T-helper 17 cell (primary cell): ENCODE results near the gene CDK11A. TPM values are rescaled to one million over a fixed set of nuclear protein-coding genes. Genes with fewer than 3 reads are reported as not detected.
A peak's percentile ranks its signal among the peaks of the same experiment; 100 is the strongest.
"Not testable (repeated sequence)": the region's sequence is repeated elsewhere in the genome, so short reads cannot be mapped to it uniquely, and the experiment has no call there.

Experiments used
- ATAC-seq: fragments of 150-1000 bp; cut with Tn5 transposase; 2 replicates; pipeline ENCODE4 v1.10.0; 2021; ENCODE audit warnings: mild to moderate bottlenecking, moderate library complexity
- DNase-seq, 3 donors: peaks; one replicate each; pipeline versions ENCODE4 v3.0.0 to v3.0.0-alpha.2; 2020 to 2021
- H3K9me3 ChIP-seq: one replicate; pipeline ENCODE4 v1.7.0; 2013; ENCODE audit warnings: low read length, mild to moderate bottlenecking; ENCODE audit not compliant: control insufficient read depth, poor library complexity, severe bottlenecking
- H3K27ac Mint-ChIP-seq: one replicate; pipeline ENCODE4 v1.8.0; 2022; ENCODE audit warnings: mild to moderate bottlenecking, moderate library complexity, mixed read lengths
- H3K27me3 Mint-ChIP-seq: one replicate; pipeline ENCODE4 v1.8.0; 2022; ENCODE audit warnings: mixed read lengths
- H3K36me3 Mint-ChIP-seq: one replicate; pipeline ENCODE4 v1.8.0; 2022; ENCODE audit warnings: low read depth, mixed read lengths
- H3K4me1 Mint-ChIP-seq: one replicate; pipeline ENCODE4 v1.8.0; 2022; ENCODE audit warnings: mild to moderate bottlenecking, mixed read lengths
- H3K4me3 Mint-ChIP-seq: one replicate; pipeline ENCODE4 v1.8.0; 2022; ENCODE audit warnings: mild to moderate bottlenecking, moderate library complexity, mixed read lengths
- total RNA-seq, 4 donors: library from RNA in 2 of 4; stranded (reverse) in 2 of 4; gene quantifications; one replicate each; pipeline ENCODE4 v1.2.3 and lab custom pipeline; 2022 to 2026

The CDK11A gene
- total RNA-seq, 2 donors from 2014 or later: 218 to 232 TPM

DNA sequence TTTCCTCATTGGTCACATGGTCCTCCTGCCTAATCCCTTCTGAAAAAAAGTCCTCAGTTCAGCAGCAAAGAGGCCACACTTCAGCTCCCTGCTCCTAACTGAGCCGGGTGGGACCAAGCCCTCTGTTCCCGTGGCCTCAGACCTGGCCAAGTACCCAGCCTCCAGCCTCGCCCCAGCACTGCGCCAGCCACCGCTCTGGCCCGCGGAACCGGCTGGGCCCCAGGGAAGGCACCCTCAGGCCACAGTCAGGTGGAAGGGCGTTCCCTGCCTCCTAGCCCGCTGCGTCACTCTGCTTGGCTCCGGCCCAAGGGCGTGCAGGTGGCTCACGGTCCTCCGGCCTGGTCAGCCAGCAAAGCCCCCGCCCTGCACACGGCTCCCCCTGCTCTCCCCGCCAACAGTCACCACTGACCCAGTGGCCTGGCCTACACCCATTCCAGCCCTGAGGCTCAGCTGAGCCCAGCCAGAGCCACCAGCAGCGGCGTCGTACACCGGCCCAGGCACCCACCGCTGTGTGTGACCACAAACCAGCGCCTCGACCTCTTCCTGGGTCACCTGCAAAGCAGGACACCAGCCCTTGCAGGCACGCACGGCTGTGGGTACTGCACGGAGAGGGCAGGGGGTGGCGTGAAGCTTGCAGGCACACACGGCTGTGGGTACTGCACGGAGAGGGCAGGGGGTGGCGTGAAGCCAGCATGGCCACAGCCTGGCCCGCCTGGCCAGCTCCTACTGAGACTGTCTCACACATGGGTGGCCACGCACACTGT, 34.7 kb upstream of the CDK11A start:
- no peak for ATAC-seq

DNA sequence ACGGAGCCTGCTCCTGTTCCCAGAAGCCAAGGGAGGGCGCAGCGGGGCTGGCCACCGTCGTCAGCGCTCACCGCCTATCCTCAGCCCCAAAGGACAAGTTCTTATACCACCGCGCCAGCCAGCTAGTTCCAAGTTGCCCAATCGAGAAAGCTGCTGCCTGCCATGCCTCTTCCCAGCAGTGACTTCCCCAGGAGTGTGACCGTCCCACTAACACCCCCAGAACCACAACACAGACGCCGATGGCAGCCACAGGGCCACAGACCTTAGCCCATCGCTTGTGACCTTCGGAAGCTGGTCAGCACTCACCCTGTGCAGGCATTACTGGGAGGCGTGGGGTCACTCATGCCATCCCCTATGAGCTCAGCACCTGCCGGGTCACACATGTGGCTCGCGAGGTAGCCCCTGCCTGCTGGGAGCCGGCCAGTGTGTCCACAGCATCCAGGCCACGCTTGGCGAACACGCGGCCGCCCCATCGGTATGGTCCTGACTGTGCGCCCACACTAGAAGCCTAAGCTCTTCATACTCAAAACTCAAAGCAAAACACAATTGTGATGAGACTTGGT, 34.0 kb upstream of the CDK11A start:
- no peak for ATAC-seq
- H3K36me3 Mint-ChIP-seq: no peaks in the 10 kb centered on the region
- no peak for DNase-seq
- H3K9me3 ChIP-seq: no peaks in the 10 kb centered on the region
- no peaks in the 10 kb centered on the region for H3K27me3 Mint-ChIP-seq
- H3K27ac Mint-ChIP-seq: no peak overlapping the region
- H3K4me3 Mint-ChIP-seq: no peak overlapping the region
- peaks cover 2% of the 10 kb centered on the region for H3K4me1 Mint-ChIP-seq

More for the DNA sequence above, 34.7 kb upstream of the CDK11A start:
- Mint-ChIP-seq H3K27ac (no peak overlapping the region), H3K4me1 (peaks cover 2% of the 10 kb centered on the region), H3K36me3 (no peaks in the 10 kb centered on the region), H3K27me3 (no peaks in the 10 kb centered on the region), H3K4me3 (no peak overlapping the region)
- no peak for DNase-seq
- H3K9me3 ChIP-seq: no peaks in the 10 kb centered on the region

DNA sequence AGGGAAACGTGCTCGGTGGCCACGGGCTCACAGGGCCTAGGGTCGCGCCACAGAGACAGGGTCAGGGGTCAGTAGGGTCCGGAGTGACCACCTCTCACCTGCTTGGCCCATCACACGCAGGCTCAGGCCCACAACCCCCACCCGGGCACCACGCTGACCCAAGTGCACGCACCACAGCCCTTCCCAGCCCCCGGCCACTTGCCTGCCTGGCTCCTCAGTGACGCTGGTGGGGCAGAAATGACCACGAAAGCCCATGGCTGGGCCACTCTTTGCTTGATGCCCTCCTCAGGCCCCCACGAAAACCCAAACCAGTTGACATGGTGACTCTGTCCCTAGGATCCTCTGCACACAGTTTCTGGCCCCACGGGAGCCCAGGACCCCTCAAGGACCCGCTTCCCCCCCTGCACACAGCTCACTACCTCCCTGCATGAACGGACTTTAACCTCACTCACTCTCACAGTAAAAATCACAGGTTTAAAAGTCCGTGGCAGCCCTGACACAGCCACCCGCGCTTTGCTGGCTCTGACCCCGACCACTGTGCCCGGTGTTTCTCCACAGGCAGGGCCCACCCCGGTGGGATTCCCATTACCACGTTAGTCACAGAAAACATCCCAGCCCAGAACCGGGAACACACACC, 33.4 kb upstream of the CDK11A start:
- no peak overlapping the region for H3K4me3 Mint-ChIP-seq
- H3K36me3 Mint-ChIP-seq: no peaks in the 10 kb centered on the region
- no peaks in the 10 kb centered on the region for H3K9me3 ChIP-seq
- H3K27ac Mint-ChIP-seq: peak overlapping the region; percentile 4
- H3K27me3 Mint-ChIP-seq: no peaks in the 10 kb centered on the region
- H3K4me1 Mint-ChIP-seq: peaks cover 2% of the 10 kb centered on the region
- ATAC-seq: no peak
- no peak for DNase-seq

DNA sequence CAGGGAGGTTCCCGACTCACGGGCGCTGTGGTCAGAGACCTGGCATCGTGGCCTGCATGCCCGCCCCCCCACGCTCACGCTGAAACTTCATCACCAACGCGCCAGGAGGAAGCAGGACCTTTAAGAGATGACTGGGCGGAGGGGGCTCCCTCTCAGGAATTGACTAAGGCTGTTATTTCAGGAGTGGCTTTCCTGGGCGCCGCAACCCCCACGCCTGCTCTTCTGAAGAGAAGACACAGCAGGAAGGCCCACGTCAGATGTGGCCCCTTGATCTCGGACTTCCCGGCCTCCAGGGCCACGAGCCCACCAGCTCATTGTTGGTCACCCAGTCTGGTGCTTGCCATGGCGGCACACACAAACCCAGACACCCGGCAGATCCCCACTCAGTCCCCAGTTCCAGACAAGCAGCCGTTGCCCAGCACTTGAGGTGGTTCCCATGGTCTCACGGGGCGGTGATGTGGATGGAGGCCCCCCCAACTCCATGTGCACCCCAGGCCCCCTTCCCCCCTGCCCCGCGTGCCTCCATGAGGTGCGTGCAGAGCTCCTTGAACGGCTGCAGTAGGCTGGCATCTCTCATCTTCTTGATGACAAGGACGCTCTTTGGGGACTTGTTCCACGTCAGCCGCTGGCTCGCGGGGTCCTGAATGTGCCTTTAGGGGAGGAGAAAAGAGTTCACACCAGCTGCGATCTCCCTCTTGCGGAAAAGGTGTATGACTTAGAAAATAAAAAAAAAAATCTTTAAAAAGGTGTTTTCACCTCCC, 32.7 kb upstream of the CDK11A start:
- H3K4me1 Mint-ChIP-seq: peaks cover 2% of the 10 kb centered on the region
- no peak overlapping the region for H3K4me3 Mint-ChIP-seq
- H3K9me3 ChIP-seq: no peaks in the 10 kb centered on the region
- H3K36me3 Mint-ChIP-seq: no peaks in the 10 kb centered on the region
- H3K27ac Mint-ChIP-seq: peak overlapping the region; percentile 4
- DNase-seq (no peak), ATAC-seq (no peak)
- no peaks in the 10 kb centered on the region for H3K27me3 Mint-ChIP-seq

DNA sequence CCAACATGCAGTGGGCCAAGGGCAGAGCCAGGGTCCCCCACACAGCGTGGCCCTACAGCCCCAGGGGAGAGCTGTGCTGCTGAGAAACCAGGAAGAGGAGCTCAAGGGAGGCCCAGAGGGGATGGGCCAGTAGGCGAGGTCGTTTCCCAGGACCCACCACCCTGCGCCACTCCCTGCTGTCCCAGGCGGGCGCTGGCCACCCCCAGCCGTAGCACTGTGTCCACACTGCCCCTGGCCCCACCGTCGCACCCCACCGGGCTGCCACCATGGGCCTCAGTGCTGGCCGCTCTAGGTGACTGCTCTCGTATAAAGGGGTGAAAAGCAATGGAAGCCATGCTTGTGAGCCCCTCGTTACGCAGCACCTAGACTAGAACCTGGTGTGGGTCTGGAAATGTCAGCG, 31.7 kb upstream of the CDK11A start:
- ATAC-seq: no peak
- DNase-seq: no peak
- no peaks in the 10 kb centered on the region for H3K9me3 ChIP-seq
- Mint-ChIP-seq H3K4me1 (peaks cover 2% of the 10 kb centered on the region), H3K36me3 (no peaks in the 10 kb centered on the region), H3K27me3 (no peaks in the 10 kb centered on the region), H3K27ac (no peak overlapping the region), H3K4me3 (no peak overlapping the region)

DNA sequence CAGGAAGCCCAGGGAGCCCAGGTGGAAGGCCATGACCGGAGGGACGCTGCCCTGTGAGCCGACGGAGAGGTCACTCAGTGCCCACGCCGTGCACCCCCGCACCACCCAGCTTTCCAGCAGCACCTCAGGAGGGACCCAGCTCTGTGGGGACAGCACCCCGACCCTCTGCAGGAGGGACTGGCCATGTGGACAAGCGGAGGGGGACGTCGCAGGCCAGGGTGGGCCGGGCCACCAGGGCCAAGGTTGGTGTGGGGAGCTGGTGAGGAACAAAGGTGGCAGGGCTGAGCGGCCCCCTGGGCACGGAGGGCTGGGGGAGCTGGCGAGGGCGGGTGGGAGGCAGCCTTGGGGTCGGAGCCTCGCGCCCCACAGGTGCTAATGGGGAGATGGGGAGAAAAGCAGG, 31.3 kb upstream of the CDK11A start:
- H3K36me3 Mint-ChIP-seq: no peaks in the 10 kb centered on the region
- H3K27ac Mint-ChIP-seq: no peak overlapping the region
- H3K4me3 Mint-ChIP-seq: no peak overlapping the region
- H3K27me3 Mint-ChIP-seq: no peaks in the 10 kb centered on the region
- peaks cover 2% of the 10 kb centered on the region for H3K4me1 Mint-ChIP-seq
- ATAC-seq (no peak), DNase-seq (no peak)
- H3K9me3 ChIP-seq: no peaks in the 10 kb centered on the region

DNA sequence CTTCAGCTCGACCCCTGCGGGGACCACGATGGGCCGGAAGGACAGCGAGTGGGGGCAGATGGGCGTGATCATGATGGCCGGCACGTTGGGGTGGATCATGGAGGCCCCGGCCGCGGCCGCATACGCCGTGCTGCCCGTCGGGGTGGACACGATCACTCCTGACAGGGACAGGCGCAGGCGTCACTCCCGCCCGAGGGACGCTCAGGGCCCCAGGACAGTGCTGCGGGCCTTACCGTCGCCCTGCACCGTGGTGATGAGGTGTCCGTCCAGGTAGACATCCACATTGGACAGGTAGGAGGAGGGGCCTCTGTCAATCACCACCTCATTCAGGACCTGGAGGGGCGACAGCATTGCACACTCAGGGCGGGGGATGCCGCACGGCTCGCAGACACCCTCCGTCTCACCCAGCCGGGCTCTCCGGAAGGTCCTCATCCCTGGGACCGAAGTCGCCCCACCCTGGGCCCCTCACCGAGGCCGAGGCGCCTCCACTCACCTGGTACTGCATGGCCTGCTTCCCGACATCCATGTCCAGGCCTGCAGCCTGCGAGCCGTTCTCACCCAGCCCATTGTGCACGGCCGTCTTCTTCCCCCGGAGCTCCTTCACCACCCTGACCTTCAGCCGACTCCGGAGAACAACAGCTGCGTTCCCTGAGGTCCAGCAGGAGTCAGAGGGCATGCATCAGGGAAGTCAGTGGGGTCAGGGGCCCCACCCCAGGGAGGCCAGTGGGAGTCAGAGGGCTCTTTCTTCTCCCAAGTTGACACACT, 30.1 kb upstream of the CDK11A start:
- Mint-ChIP-seq H3K4me3 (no peak overlapping the region), H3K36me3 (no peaks in the 10 kb centered on the region), H3K4me1 (peaks cover 5% of the 10 kb centered on the region), H3K27ac (no peak overlapping the region), H3K27me3 (no peaks in the 10 kb centered on the region)
- ATAC-seq (no peak), DNase-seq (no peak)
- no peaks in the 10 kb centered on the region for H3K9me3 ChIP-seq

DNA sequence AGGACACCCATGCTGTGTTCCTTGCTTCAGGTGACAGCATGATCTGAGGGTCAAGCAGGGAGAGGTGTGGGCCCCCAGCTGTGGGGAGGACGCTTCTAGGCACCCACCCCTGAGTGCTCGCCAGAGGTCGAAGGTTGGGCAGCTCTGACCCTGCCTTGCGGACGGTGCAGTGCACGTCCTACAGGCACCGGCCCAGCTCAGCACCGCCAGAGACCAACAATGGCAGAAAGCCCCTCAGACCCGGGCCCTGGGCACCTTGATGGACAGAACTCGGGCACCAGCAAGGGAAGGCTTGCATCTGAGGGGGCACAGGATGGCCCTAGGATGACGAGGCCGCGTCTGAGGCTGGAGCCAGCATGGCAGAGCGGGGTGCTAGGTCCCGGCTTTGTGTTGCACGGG, 29.4 kb upstream of the CDK11A start:
- H3K4me1 Mint-ChIP-seq: peaks cover 5% of the 10 kb centered on the region
- no peaks in the 10 kb centered on the region for H3K27me3 Mint-ChIP-seq
- H3K27ac Mint-ChIP-seq: no peak overlapping the region
- ATAC-seq (no peak), DNase-seq (no peak)
- H3K9me3 ChIP-seq: no peaks in the 10 kb centered on the region
- no peaks in the 10 kb centered on the region for H3K36me3 Mint-ChIP-seq
- no peak overlapping the region for H3K4me3 Mint-ChIP-seq

DNA sequence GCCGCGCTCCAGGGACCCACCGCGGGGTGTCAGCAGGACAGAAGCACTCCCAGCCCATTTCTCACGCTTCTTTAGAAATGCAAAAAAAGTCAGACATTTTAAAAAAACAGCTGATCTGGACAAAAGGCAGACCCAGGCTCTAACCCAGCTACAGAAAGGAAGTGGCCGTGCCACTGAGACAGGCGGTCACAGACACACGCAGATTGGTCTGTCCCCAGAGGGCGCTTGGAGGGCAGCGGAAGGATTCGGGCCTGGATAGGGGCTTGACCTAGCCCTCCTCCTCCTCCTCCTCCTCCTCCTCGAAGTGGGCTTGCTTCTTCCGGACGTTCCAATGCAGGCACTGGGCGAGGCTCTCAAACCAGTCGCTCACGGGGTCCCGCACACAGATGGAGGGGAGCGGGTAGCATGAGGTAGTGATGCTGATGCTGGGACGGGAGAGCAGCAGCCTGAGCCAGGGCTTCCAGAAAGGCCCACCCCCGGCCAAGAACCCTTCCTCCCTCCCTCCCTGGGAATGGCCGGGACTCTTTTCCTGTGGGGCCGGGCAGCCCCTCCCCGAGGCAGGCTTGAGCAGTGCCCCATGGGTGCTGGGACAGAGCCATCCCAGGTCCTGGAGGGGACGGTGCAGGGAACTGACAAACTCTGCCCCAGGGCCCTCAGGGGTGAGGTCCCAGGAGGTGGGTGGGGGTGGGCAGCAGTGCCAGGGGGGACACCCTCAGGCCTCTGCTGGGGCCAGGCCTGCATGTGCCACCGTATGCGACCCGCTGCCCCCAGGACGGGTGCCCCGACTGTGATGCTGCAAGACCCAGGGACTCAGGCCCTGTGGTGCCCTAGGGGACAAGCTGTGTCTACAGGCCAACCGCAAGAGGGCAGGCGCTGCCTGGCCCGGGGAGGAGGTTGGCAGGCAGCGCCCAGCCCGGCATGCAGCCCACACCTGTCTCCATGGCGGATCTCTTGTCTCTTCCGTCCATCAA, 28.8 kb upstream of the CDK11A start:
- ATAC-seq (no peak), DNase-seq (no peak)
- Mint-ChIP-seq H3K36me3 (no peaks in the 10 kb centered on the region), H3K4me1 (peaks cover 8% of the 10 kb centered on the region), H3K27ac (no peak overlapping the region), H3K27me3 (no peaks in the 10 kb centered on the region), H3K4me3 (no peak overlapping the region)
- H3K9me3 ChIP-seq: no peaks in the 10 kb centered on the region

DNA sequence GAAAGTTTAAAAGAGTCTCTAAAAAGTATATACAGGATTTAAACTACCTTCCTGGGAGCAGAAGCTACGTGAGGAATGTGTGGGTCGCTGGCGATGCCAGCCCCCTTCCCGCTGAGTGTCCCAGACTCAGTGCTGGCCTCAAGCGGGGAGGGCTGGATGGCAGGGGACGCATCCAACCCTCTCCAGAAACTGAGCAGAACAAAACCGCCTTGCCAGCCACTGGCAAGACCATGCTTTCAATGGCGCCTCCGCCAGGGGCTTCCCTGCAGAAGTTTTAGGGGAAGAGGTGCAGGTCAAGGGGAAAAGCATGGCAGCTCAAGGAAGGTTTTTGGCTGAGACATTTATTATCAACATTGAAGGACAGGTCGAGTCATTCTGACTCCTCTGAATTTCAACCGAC, 28.0 kb upstream of the CDK11A start:
- DNase-seq: no peak
- peaks cover 6% of the 10 kb centered on the region for H3K4me1 Mint-ChIP-seq
- no peak for ATAC-seq
- H3K4me3 Mint-ChIP-seq: no peak overlapping the region
- no peak overlapping the region for H3K27ac Mint-ChIP-seq
- no peaks in the 10 kb centered on the region for H3K36me3 Mint-ChIP-seq
- no peaks in the 10 kb centered on the region for H3K27me3 Mint-ChIP-seq
- no peaks in the 10 kb centered on the region for H3K9me3 ChIP-seq

DNA sequence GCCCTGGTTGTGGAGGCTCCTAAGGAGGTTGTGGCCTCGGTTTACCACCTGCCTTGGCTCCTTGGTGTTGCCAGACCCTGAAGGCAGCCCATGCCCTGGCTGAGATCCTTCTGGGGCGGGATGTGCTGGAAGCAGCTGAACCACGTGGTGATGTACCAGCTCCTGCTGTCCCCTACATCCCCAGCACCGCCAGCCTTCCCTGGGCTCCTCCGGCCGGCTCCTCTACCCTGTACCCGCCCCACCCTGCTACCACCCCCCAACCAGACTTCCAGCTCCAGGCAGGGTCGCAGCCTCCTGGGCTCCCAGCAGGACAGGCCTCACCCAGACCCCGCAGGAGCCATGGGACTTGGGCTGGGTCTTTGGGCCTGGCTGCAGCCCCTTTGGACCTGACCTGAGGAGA, 25.8 kb upstream of the CDK11A start:
- ATAC-seq: not testable (repeated sequence)

DNA sequence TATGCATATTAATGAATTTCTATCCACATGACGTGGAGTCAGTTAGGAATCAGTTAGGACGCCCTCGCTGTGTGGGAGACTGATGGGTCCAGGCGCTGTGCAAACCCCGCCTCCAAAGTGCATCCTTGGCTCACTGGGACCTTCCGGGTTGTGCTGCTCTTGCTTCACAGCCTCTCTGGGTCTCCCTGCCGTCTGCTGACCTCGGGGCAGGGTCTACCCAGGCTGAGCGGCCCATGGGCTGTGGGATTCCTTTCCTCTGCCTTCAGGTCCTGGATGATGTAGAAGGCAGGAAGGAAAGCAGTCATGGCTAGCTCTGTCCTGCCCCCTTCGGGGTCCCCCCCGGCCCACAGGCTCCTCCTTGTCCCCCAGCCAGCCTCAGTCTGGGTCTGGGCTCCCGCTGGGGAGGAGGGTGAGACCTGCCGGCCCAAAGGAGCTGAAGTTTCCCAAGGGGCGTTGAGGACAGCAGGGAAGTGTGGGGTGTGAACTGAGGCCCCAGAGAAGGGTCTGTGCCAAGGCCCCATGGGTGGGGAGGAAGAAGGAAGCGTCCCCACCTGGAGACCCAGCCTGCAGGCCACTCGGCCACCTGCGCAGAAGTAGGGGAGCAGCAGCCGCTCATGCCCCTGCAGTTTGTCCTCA, 24.6 kb upstream of the CDK11A start:
- H3K4me1 Mint-ChIP-seq: peaks cover 6% of the 10 kb centered on the region
- no peaks in the 10 kb centered on the region for H3K36me3 Mint-ChIP-seq
- H3K4me3 Mint-ChIP-seq: no peak overlapping the region
- ATAC-seq: no peak
- no peaks in the 10 kb centered on the region for H3K27me3 Mint-ChIP-seq
- no peak for DNase-seq
- H3K27ac Mint-ChIP-seq: no peak overlapping the region
- no peaks in the 10 kb centered on the region for H3K9me3 ChIP-seq

More for the DNA sequence above, 25.8 kb upstream of the CDK11A start:
- not testable (repeated sequence) for DNase-seq, H3K27me3 Mint-ChIP-seq, H3K9me3 ChIP-seq, H3K27ac Mint-ChIP-seq, H3K36me3 Mint-ChIP-seq, H3K4me3 Mint-ChIP-seq, H3K4me1 Mint-ChIP-seq
